Measurements from ENCODE around the gene ALDH3A2.

ALDH3A2 gene

GRCh38 chr17:19719355-19720209 is 71.0 kb downstream of the ALDH3A2 start:
- TF ChIP-seq CTCF (IDR thresholded peaks at IDR 0.05; ENCODE audit: borderline replicate concordance, extremely low read depth, low read length, poor library complexity, severe bottlenecking) (no peak), EZH2 (IDR thresholded peaks at IDR 0.05; ENCODE audit: borderline replicate concordance, low read depth, low read length, severe bottlenecking) (no peak)
- Histone ChIP-seq H3K36me3 (ENCODE audit: insufficient read depth, low read length) (no peaks in the 10 kb centered on the region), H3K4me3 (ENCODE audit: low read depth in 1 of 2, low read length in 2 of 2) (no peak overlapping the region), H3K27me3 (ENCODE audit: insufficient read depth, low read length, poor library complexity) (no peaks in the 10 kb centered on the region), H3K9ac (ENCODE audit: low read depth, low read length) (no peak overlapping the region), H3K27ac (ENCODE audit: low read length) (no peak overlapping the region), H3K79me2 (ENCODE audit: insufficient read depth, low read length) (no peaks in the 10 kb centered on the region), H3K4me1 (ENCODE audit: insufficient read depth, low read length) (no peaks in the 10 kb centered on the region), H2AFZ (ENCODE audit: low read depth, low read length) (no peak overlapping the region), H3K9me3 (ENCODE audit: insufficient read depth, low read length, severe bottlenecking) (no peaks in the 10 kb centered on the region), H3K4me2 (ENCODE audit: insufficient read depth, low read length) (no peak overlapping the region), H4K20me1 (ENCODE audit: insufficient read depth, low read length) (peaks cover 7% of the 10 kb centered on the region; the same call in 1 of the 2 replicates)
- ATAC-seq (ENCODE audit: insufficient read depth, low read depth) (no peak), DNase-seq (no peak)

- ATAC-seq (ENCODE audit: insufficient read depth, low read depth) (no peak), DNase-seq (no peak)
- H3K4me1 ChIP-seq (ENCODE audit: insufficient read depth, low read length) = no peaks in the 10 kb centered on the region
- no peak overlapping the region for H3K27ac ChIP-seq (ENCODE audit: low read length)
- no peak overlapping the region for H2AFZ ChIP-seq (ENCODE audit: low read depth, low read length)
- no peak overlapping the region for H3K4me3 ChIP-seq (ENCODE audit: low read depth in 1 of 2, low read length in 2 of 2)
- H3K27me3 ChIP-seq (ENCODE audit: insufficient read depth, low read length, poor library complexity) = no peaks in the 10 kb centered on the region
- no peak for TF ChIP-seq EZH2 (IDR thresholded peaks at IDR 0.05; ENCODE audit: borderline replicate concordance, low read depth, low read length, severe bottlenecking)
- TF ChIP-seq CTCF (IDR thresholded peaks at IDR 0.05; ENCODE audit: borderline replicate concordance, extremely low read depth, low read length, poor library complexity, severe bottlenecking) = no peak
- H3K4me2 ChIP-seq (ENCODE audit: insufficient read depth, low read length) = no peak overlapping the region
- no peaks in the 10 kb centered on the region for H3K79me2 ChIP-seq (ENCODE audit: insufficient read depth, low read length)
- H3K9ac ChIP-seq (ENCODE audit: low read depth, low read length) = no peak overlapping the region
- H3K36me3 ChIP-seq (ENCODE audit: insufficient read depth, low read length) = no peaks in the 10 kb centered on the region
- H3K9me3 ChIP-seq (ENCODE audit: insufficient read depth, low read length, severe bottlenecking) = no peaks in the 10 kb centered on the region
- H4K20me1 ChIP-seq (ENCODE audit: insufficient read depth, low read length) = peaks cover 7% of the 10 kb centered on the region; the same call in 1 of the 2 replicates
These were observed 71.6 kb downstream of the ALDH3A2 start for GRCh38 chr17:19720210-19720475.

- Histone ChIP-seq H3K4me1 (ENCODE audit: insufficient read depth, low read length) (no peaks in the 10 kb centered on the region), H4K20me1 (ENCODE audit: insufficient read depth, low read length) (peaks cover 7% of the 10 kb centered on the region; the same call in 1 of the 2 replicates), H3K9ac (ENCODE audit: low read depth, low read length) (no peak overlapping the region), H3K9me3 (ENCODE audit: insufficient read depth, low read length, severe bottlenecking) (no peaks in the 10 kb centered on the region), H3K79me2 (ENCODE audit: insufficient read depth, low read length) (no peaks in the 10 kb centered on the region), H3K4me2 (ENCODE audit: insufficient read depth, low read length) (no peak overlapping the region), H3K36me3 (ENCODE audit: insufficient read depth, low read length) (no peaks in the 10 kb centered on the region), H2AFZ (ENCODE audit: low read depth, low read length) (no peak overlapping the region), H3K4me3 (ENCODE audit: low read depth in 1 of 2, low read length in 2 of 2) (no peak overlapping the region), H3K27me3 (ENCODE audit: insufficient read depth, low read length, poor library complexity) (no peaks in the 10 kb centered on the region), H3K27ac (ENCODE audit: low read length) (no peak overlapping the region)
- ATAC-seq (ENCODE audit: insufficient read depth, low read depth) (no peak), DNase-seq (no peak)
- TF ChIP-seq EZH2 (IDR thresholded peaks at IDR 0.05; ENCODE audit: borderline replicate concordance, low read depth, low read length, severe bottlenecking) = no peak
- no peak for TF ChIP-seq CTCF (IDR thresholded peaks at IDR 0.05; ENCODE audit: borderline replicate concordance, extremely low read depth, low read length, poor library complexity, severe bottlenecking)
These were observed 72.3 kb downstream of the ALDH3A2 start for GRCh38 chr17:19720631-19721426.

All from DND-41 (cell line).